ENCODE measurements around the gene NPAS2.

NPAS2 gene

DNA sequence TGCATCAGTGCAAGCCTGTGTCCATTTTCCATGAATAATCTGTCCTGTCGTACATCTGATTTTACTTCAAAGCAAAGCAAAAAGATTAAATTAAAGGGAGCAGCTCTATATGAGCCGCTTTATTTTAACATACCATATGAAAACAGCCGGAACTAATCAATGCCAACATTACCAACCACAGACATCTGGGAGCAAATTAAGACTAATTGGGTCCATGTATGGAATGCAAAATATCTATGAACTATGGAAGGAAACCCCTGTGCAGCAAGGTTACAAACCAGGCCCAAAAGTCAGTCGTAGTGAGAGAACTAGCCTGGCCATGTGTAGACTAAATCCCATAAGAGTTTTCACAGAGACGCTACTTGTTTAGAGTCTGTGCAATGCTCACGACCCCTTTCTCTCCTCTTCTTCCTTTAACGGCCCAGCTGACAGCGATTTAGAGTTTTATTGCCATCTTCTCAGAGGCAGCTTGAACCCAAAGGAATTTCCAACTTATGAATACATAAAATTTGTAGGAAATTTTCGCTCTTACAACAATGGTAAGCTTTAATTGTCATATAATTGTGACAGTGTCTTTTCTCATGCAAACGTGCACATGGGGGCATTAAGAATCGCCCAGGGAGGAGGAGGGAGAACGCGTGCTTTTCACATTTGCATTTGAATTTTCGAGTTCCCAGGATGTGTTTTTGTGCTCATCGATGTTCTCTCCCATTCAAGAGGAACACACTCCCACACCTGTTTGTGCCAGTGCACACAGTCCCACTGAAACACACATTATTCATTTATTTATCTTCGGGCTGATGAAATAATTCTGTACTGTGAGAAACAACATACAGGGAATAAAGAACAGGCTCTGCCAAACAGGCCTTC lies 129.2 kb downstream of the NPAS2 start:
- in situ Hi-C loops (cut with MboI; ENCODE audit: low pct_unique_long_range_greater_than_20kb, low sequenced_read_pairs), result no loop called here
- DNase-seq, result no peak

DNA sequence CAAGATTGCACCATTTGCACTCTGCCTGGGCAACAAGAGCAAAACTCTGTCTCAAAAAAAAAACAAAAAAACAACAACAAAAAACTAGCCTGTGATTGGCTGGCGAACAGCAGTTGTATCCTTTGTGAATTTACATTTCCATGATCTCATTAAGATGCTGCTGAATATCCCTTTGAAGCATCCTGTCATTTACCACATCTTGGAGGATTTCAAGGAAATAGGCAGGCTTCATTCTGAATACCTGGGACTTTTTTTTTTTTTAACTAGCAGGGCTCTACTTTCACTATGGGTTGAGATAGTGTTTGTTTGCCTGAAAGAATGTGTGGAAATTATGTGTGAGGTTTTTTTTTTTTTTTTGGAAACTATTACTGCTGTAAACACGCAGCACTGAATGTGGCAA lies 132.6 kb downstream of the NPAS2 start:
- no peak for DNase-seq
- in situ Hi-C loops (cut with MboI; ENCODE audit: low pct_unique_long_range_greater_than_20kb, low sequenced_read_pairs), result no loop called here

- in situ Hi-C loops (cut with MboI; ENCODE audit: low pct_unique_long_range_greater_than_20kb, low sequenced_read_pairs), result no loop called here
- DNase-seq, result no peak
Measured at GRCh38 chr2:100953406-100954043, 133.6 kb downstream of the NPAS2 start.

DNA sequence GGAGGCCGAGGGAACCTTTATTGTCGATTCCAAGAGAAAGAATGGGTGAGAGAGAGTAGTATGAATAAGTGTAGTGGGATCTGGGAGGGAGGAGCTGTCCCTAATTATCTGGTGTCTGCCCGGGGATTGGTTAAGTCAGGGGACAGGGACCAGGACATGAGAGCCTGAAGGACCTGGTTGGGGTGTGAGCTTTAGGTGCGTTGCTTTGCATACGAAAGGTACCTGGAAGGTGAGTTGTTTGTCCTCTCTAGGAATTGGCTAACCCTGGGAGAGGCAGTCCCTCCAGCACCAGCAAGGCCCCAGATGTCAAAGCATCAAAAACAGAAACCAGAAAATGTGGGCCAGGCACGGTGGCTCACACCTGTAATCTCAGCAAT lies 134.1 kb downstream of the NPAS2 start:
- DNase-seq, result no peak
- in situ Hi-C loops (cut with MboI; ENCODE audit: low pct_unique_long_range_greater_than_20kb, low sequenced_read_pairs), result no loop called here

- in situ Hi-C loops (cut with MboI; ENCODE audit: low pct_unique_long_range_greater_than_20kb, low sequenced_read_pairs), result no loop called here
- DNase-seq, result no peak
Measured at GRCh38 chr2:100955226-100955625, 135.3 kb downstream of the NPAS2 start.

DNA sequence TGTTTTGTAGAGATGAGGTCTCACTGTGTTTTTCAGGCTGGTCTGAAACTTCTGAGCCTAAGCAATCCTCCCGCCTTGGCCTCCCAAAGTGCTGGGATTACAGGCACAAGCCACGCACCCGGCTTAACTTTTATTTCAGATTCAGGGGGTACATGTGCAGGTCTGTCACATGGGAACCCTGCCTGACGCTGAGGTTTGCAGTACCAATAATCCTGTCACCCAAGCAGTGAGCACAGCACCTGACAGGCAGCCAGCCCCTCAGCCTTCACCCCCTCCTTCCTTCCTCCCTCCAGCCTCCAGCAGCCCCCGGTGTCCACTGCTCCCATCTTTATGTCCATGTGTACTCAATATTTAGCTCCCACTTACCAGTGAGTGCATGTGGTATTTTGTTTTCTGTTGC lies 136.1 kb downstream of the NPAS2 start:
- DNase-seq, result no peak
- in situ Hi-C loops (cut with MboI; ENCODE audit: low pct_unique_long_range_greater_than_20kb, low sequenced_read_pairs), result no loop called here

DNA sequence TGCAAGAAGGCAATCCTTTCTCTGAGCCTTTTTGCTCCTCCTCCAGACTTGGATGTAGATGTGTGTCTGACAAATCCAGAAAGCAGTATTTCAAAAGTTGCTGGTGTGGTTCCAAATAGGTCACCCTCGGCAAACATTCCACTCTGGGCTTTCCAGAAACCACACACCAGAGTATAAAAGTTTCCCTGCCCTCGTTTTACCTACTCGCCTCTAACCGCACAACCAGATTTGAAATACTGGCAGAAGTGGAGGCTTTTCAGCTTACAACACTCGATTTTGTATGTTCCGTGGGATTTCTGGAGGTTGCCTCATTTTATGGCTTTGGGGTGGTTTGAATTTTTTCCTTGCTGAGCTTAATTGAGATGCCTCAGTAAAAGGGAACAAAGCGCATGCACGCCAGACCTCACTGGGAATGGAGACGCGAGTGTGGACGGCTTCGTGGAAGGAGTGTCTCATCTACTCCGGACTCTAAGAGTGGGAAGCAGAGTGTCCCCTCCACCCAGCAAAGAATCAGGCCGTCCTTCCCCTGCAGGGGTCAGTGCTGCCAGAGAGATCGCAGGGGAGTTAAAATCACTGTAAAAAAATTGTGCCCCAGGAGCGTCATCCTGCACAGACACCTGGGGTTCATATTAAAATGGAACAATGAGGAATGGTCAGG lies 138.2 kb downstream of the NPAS2 start:
- no peak for DNase-seq
- in situ Hi-C loops (cut with MboI; ENCODE audit: low pct_unique_long_range_greater_than_20kb, low sequenced_read_pairs), result no loop called here

DNA sequence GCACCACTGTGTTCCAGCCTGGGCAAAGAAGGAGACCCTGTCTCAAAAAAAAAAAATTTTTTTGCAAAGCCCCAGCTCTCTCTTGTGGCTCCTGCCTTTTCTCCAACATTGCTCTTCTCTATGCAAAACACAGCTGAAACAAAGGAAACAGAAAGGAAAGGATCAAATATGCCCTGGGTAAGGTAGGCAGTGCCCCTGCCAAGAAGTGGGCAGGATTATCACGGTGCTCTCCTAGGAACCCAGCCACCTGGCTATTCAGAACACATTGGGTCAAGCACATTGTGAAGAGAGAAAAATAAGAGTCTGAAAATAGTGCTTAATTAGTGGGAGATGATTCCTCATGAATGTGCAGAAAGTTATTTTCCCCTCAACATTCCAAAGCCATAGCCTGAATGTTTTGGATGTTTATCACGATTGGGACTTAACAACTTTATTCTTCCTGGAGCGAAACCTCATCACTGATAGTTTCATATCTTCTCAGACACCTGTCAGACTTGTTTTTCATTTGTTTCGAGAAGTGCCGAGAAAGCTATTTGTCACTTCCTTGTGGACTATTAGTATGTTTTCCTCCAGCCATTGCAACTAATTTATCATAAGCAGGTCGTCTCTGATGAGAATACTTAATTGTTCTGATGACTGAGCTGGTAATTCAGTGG lies 139.4 kb downstream of the NPAS2 start:
- no peak for DNase-seq
- in situ Hi-C loops (cut with MboI; ENCODE audit: low pct_unique_long_range_greater_than_20kb, low sequenced_read_pairs), result no loop called here

DNA sequence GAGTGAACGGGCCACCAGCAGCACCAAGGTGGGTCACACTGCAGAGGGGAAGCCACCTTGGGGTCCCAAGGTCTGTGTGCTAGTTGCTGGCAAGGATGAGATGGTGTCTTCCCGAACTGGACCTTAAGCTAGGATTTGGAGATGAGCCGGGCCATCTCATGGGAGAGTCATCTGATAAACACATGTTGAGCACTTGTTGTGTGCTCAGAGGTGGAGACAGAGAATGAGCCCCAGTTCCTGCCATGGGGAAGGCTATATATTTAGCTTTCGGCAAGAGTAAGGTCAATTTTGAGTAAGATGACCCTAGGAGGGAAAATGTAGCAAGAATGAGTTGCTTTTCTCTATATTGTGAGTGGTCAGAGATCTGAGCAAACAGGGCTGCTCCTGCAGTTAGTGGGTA lies 140.7 kb downstream of the NPAS2 start:
- no peak for DNase-seq
- in situ Hi-C loops (cut with MboI; ENCODE audit: low pct_unique_long_range_greater_than_20kb, low sequenced_read_pairs), result no loop called here

- no peak for DNase-seq
- in situ Hi-C loops (cut with MboI; ENCODE audit: low pct_unique_long_range_greater_than_20kb, low sequenced_read_pairs), result no loop called here
Measured at GRCh38 chr2:100962366-100963025, 142.6 kb downstream of the NPAS2 start.

DNA sequence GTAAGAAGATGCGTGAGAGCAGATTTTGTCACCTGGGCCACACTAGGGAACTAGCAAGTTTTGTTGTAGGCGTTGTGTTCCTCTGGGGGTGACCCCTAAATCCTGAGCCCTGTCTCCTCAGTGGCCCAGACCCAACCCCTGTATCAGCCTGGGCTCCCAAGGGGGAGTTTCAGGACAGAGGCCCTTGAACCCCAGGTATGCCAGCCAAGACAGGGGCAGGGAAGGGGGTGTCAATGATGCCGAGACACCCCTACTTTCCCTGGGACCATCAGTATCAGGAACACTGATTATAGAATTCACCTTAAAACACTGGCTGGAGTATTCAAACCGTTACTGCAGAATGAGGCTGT lies 143.1 kb downstream of the NPAS2 start:
- no peak for DNase-seq
- in situ Hi-C loops (cut with MboI; ENCODE audit: low pct_unique_long_range_greater_than_20kb, low sequenced_read_pairs), result no loop called here

DNA sequence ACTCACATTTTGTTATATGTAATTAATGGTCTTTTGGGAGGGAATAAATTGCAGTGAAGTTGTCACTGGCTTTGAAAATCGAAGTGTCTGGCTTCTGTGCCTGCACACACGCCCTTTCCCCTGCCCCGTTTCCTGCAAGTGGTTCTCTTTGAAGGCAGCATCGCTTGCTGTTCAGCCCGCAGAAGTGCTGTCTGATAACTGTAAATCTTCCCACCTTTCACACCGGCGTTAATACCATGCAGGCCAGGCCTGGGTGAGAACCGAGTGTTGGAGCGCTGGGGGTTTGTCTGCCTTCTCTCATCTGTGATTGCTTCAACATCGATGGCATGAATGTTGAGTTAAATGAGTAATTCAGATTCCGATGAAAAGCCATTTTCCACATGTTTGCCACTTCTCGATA lies 144.3 kb downstream of the NPAS2 start:
- no peak for DNase-seq
- in situ Hi-C loops (cut with MboI; ENCODE audit: low pct_unique_long_range_greater_than_20kb, low sequenced_read_pairs), result no loop called here

- in situ Hi-C loops (cut with MboI; ENCODE audit: low pct_unique_long_range_greater_than_20kb, low sequenced_read_pairs), result no loop called here
- DNase-seq, result no peak
Measured at GRCh38 chr2:100964681-100965169, 144.8 kb downstream of the NPAS2 start.

GRCh38 chr2:100965596-100965995 lies 145.7 kb downstream of the NPAS2 start:
- in situ Hi-C loops (cut with MboI; ENCODE audit: low pct_unique_long_range_greater_than_20kb, low sequenced_read_pairs), result no loop called here
- no peak for DNase-seq

DNA sequence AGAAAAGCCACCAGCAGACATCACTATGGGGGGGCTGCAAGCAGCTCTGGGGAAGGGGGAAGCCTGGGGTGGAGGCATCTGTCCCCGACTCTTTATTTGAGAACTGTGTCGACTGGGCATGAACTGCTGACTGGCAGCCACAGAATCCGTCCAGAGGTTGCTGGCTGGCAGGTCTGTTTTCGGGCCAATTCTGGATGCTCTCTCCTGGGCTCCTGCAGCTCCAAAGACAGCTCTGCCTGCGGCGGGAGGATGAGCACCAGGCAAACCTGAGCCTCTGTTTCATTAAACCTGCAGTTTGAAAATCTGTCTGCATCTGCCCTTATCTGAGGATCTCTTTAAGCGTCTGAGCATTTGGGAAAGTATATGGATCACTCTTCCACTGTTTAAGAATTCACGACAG lies 147.8 kb downstream of the NPAS2 start:
- in situ Hi-C loops (cut with MboI; ENCODE audit: low pct_unique_long_range_greater_than_20kb, low sequenced_read_pairs), result no loop called here
- DNase-seq, result no peak

- in situ Hi-C loops (cut with MboI; ENCODE audit: low pct_unique_long_range_greater_than_20kb, low sequenced_read_pairs), result no loop called here
- no peak for DNase-seq
Measured at GRCh38 chr2:100968146-100969145, 148.5 kb downstream of the NPAS2 start.

- DNase-seq, result no peak
- in situ Hi-C loops (cut with MboI; ENCODE audit: low pct_unique_long_range_greater_than_20kb, low sequenced_read_pairs), result no loop called here
Measured at GRCh38 chr2:100969998-100970397, 150.1 kb downstream of the NPAS2 start.

DNA sequence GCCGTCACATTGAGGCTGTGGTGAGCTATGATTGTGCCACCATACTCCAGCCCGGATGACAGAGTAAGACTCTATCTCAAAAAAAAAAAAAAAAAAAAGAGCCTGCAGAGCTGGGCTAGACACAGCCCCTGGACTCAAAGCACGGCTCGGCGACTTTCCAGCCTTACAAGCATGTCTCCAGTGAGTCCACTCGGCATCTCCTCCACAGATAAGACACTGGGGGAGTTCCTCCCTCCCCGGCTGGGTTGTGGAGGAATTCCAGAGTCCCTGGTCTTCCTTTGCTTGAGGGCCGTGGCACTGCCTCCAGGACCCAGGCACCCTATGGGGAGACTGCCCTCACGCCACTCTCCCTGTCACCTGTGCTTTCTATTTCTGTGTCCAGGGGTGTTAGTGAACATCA lies 151.3 kb downstream of the NPAS2 start:
- in situ Hi-C loops (cut with MboI; ENCODE audit: low pct_unique_long_range_greater_than_20kb, low sequenced_read_pairs), result no loop called here
- no peak for DNase-seq

Data from KBM-7 (cell line).